A549 (cell line): ENCODE data around the gene CCDC71L. TPM values are rescaled to one million over a fixed set of nuclear protein-coding genes. Genes with fewer than 3 reads are reported as not detected.
"Not testable (repeated sequence)": the region's sequence is repeated elsewhere in the genome, so short reads cannot be mapped to it uniquely, and the experiment has no call there.

Source experiments
- ATAC-seq, 2 experiments: fragments of 200-7000 bp in 1 of 2; fragments of >200 bp in 1 of 2; cut with Nextera tagmentation in 1 of 2; cut with Tn5 transposase in 1 of 2; 3 replicates each; pipeline versions ENCODE4 v1.8.0 to v1.9.1; 2018 to 2020; ENCODE audit warnings: mild to moderate bottlenecking in 1 of 2, moderate library complexity in 1 of 2
- CTCF ChIA-PET: fragments of 300-600 bp; sonication (Branson Sonifier 250); formaldehyde crosslinking; extraction: SDS; loops from one replicate; lab custom pipeline; 2021; ENCODE audit warnings: antibody characterized with exemption, inconsistent platforms; lab: Yijun Ruan, JAX
- POLR2A ChIA-PET: fragments of 350-600 bp; formaldehyde crosslinking; extraction: SDS; loops from one replicate; lab custom pipeline; 2021; ENCODE audit warnings: antibody characterized with exemption, inconsistent platforms; lab: Yijun Ruan, JAX
- DNase-seq, 2 experiments: peaks; one replicate each; pipeline versions ENCODE4 v3.0.0 to v3.0.0-alpha.2; 2011 to 2016; ENCODE audit warnings: low read depth in 1 of 2, low spot score in 1 of 2
- FAIRE-seq: peaks from 2 replicates; lab custom pipeline; 2011; peaks lifted over from hg19 to GRCh38; lab: Jason Lieb, UNC
- H3K27ac ChIP-seq, 2 experiments: fragments of >200 bp; sonication (Bioruptor Twin); formaldehyde crosslinking; 3 replicates each; pipeline ENCODE4 v1.5.1; 2016 to 2017
- H3K4me1 ChIP-seq: fragments of >200 bp; sonication (Bioruptor Twin); formaldehyde crosslinking; 3 replicates; pipeline ENCODE4 v1.6.1; 2016
- H3K4me2 ChIP-seq: fragments of >200 bp; sonication (Bioruptor Twin); formaldehyde crosslinking; 3 replicates; pipeline ENCODE4 v1.6.1; 2016
- H3K4me3 ChIP-seq: fragments of >200 bp; sonication (Bioruptor Twin); formaldehyde crosslinking; 3 replicates; pipeline ENCODE4 v1.5.1; 2016
- H3K9me3 ChIP-seq: fragments of >200 bp; sonication (Bioruptor Twin); formaldehyde crosslinking; 3 replicates; pipeline ENCODE4 v1.6.1; 2016
- CBX2 ChIP-seq: fragments of 200-600 bp; sonication (generic); IDR thresholded peaks from 2 replicates; pipeline ENCODE4 v1.6.1; 2016; ENCODE audit warnings: low read depth, mild to moderate bottlenecking, borderline replicate concordance
- CBX8 ChIP-seq: fragments of 200-600 bp; sonication (generic); IDR thresholded peaks from 2 replicates; pipeline ENCODE4 v1.6.1; 2016
- CHD4 ChIP-seq: fragments of 200-600 bp; sonication (generic); IDR thresholded peaks from 2 replicates; pipeline ENCODE4 v1.6.1; 2016; ENCODE audit warnings: antibody characterized with exemption, mild to moderate bottlenecking, borderline replicate concordance
- HOXA7 ChIP-seq: fragments of 250-450 bp; sonication (Bioruptor Pico); IDR thresholded peaks from 2 replicates; pipeline ENCODE4 v1.5.0; 2020; ENCODE audit warnings: mild to moderate bottlenecking, moderate library complexity
- JUNB ChIP-seq: fragments of >200 bp; sonication (Bioruptor Twin); formaldehyde crosslinking; IDR thresholded peaks from 2 replicates; pipeline ENCODE4 v1.6.1; 2016
- KDM5A ChIP-seq: fragments of 200-600 bp; sonication (generic); IDR thresholded peaks from 2 replicates; pipeline ENCODE4 v1.6.1; 2016; ENCODE audit warnings: antibody characterized with exemption, mild to moderate bottlenecking
- MAFK ChIP-seq: fragments of 450-650 bp; IDR thresholded peaks from 2 replicates; pipeline ENCODE4 v1.6.1; 2014; ENCODE audit not compliant: partially characterized antibody
- MAZ ChIP-seq: fragments of 150-350 bp; IDR thresholded peaks from 2 replicates; pipeline ENCODE4 v1.6.1; 2014; ENCODE audit warnings: antibody characterized with exemption, low read depth, low read length, borderline replicate concordance
- POLR2A ChIP-seq: IDR thresholded peaks from 2 replicates; pipeline ENCODE4 v1.6.1; 2012; ENCODE audit warnings: mild to moderate bottlenecking, low read length
- RCOR1 ChIP-seq: fragments of 150-350 bp; IDR thresholded peaks from 2 replicates; pipeline ENCODE4 v1.6.1; 2014; ENCODE audit warnings: antibody characterized with exemption, low read length, low read depth
- RFX5 ChIP-seq: fragments of 450-650 bp; IDR thresholded peaks from 2 replicates; pipeline ENCODE4 v1.7.1; 2014; ENCODE audit warnings: antibody characterized with exemption, mild to moderate bottlenecking, moderate library complexity
- SMC3 ChIP-seq: fragments of >200 bp; sonication (Bioruptor Twin); formaldehyde crosslinking; IDR thresholded peaks from 3 replicates; pipeline ENCODE4 v1.6.1; 2018; ENCODE audit warnings: inconsistent platforms
- TFCP2L1 ChIP-seq: fragments of 250-450 bp; sonication (Bioruptor Pico); IDR thresholded peaks from 2 replicates; pipeline ENCODE4 v1.5.0; 2021; ENCODE audit warnings: mild to moderate bottlenecking
- ZC3H11A ChIP-seq: fragments of 450-650 bp; IDR thresholded peaks from 2 replicates; pipeline ENCODE4 v1.6.1; 2014; ENCODE audit warnings: antibody characterized with exemption, mild to moderate bottlenecking
- ZFP36 ChIP-seq: fragments of 450-650 bp; IDR thresholded peaks from 2 replicates; pipeline ENCODE4 v1.6.1; 2014; ENCODE audit warnings: borderline replicate concordance; ENCODE audit not compliant: partially characterized antibody
- ZSCAN20 ChIP-seq: fragments of 250-450 bp; sonication (Bioruptor Pico); IDR thresholded peaks from 2 replicates; pipeline ENCODE4 v1.8.0; 2022; ENCODE audit warnings: mild to moderate bottlenecking, moderate library complexity
- WGBS: methylation state at CpG from one replicate; pipeline ENCODE4 v1.1.6; 2017; ENCODE audit errors: missing lambda C conversion rate; 5-methylcytosine and 5-hydroxymethylcytosine counted together
- polyA plus RNA-seq, 4 experiments: library from polyadenylated mRNA; depleted of rRNA in 3 of 4; stranded (reverse); fragments of >200 nt; fragmentation: RNase III in 1 of 4; extraction: RNeasy Plus Mini Kit Qiagen cat#74134 plus additional on column Dnase treatment in 1 of 4; gene quantifications; 2 replicates in 3 of 4; 3 replicates in 1 of 4; pipeline ENCODE4 v1.2.3, GENCODE V29; 2011 to 2017
- TF ChIP-seq, protein P1 (sequence below): IDR thresholded peaks from 2 replicates; pipeline ENCODE4 v1.6.1; 2012; ENCODE audit warnings: low read depth, borderline replicate concordance
- TF ChIP-seq, protein P2 (sequence below): IDR thresholded peaks from 2 replicates; pipeline ENCODE4 v1.6.1; 2012
- TF ChIP-seq, protein P3 (sequence below): fragments of 450-650 bp; IDR thresholded peaks from 2 replicates; pipeline ENCODE4 v1.6.1; 2014; ENCODE audit warnings: antibody characterized with exemption
- TF ChIP-seq, protein P4 (sequence below): fragments of 150-350 bp; IDR thresholded peaks from 2 replicates; pipeline ENCODE4 v1.6.1; 2014; ENCODE audit warnings: low read depth, mild to moderate bottlenecking, low read length
- TF ChIP-seq, protein P5 (sequence below): fragments of >200 bp; sonication (Bioruptor Twin); formaldehyde crosslinking; IDR thresholded peaks from 2 replicates; pipeline ENCODE4 v1.6.1; 2016
- TF ChIP-seq, protein P6 (sequence below): IDR thresholded peaks from 2 replicates; pipeline ENCODE4 v1.6.1; 2012

CCDC71L gene
- polyA plus RNA-seq, 2 of the 4 experiments (the other 2 are of a cell fraction): 9.1 to 11.4 TPM

DNA sequence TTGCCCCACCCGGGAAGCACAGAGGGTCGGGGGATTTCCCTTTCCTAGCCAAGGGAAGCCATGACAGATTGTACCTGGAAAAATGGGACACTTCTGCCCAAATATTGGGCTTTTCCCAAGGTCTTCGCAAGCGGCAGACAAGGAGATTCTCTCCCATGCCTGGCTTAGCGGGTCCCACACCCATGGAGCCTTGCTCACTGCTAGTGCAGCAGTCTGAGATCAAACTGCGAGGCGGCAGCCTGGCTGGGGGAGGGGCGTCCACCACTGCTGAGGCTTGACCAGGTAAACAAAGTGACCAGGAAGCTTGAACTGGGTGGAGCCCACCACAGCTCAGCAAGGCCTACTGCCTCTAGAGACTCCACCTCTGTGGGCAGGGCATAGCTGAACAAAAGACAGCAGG lies 11.0 kb upstream of the CCDC71L start:
- CTCF ChIA-PET: interaction anchor here (1.2 to 3.7 kb wide), 3 partner anchors 12 to 475 kb away, joined by 3 to 27 read pairs (median 4); partner anchors contain the start of gene CCDC71L
- ATAC-seq, H3K4me1 ChIP-seq, H3K27ac ChIP-seq, H3K9me3 ChIP-seq, FAIRE-seq, POLR2A ChIA-PET, H3K4me3 ChIP-seq, DNase-seq, H3K4me2 ChIP-seq: not testable (repeated sequence)
- 66% methylated on average over 7 of the region's 8 CpGs for whole genome bisulfite sequencing

DNA sequence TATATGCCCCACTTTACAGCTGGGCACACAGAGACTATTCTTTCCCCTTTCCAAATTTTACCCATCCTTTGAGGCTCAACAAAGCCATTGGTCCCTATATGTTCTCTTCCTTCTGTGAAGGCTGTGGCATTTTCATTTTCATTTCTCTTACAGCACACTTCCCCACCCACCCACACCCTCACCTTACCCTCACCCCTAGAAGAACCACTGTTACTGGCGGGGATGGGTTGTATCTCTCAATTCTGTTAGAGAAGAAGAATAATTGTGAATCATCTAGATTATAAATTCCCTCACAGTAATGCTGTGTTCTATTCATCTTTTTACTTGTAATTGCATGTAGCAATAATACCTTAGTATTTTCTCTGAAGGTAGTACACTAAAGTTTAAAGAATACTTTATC lies 10.2 kb upstream of the CCDC71L start:
- POLR2A ChIA-PET: no interaction called here
- FAIRE-seq (no peak), ATAC-seq (no peak), DNase-seq (no peak)
- CTCF ChIA-PET: interaction anchor here (0.9 to 3.7 kb wide), 2 partner anchors 11 to 65 kb away, joined by 3 to 27 read pairs; partner anchors contain the start of gene CCDC71L
- H3K4me3 ChIP-seq: no peak overlapping the region
- WGBS: 50% methylated on average over 1 of the region's 1 CpG
- H3K27ac ChIP-seq: no peak overlapping the region
- no peaks in the 10 kb centered on the region for H3K4me1 ChIP-seq
- no peak overlapping the region for H3K4me2 ChIP-seq
- TF ChIP-seq, protein P1, sequence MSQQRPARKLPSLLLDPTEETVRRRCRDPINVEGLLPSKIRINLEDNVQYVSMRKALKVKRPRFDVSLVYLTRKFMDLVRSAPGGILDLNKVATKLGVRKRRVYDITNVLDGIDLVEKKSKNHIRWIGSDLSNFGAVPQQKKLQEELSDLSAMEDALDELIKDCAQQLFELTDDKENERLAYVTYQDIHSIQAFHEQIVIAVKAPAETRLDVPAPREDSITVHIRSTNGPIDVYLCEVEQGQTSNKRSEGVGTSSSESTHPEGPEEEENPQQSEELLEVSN: no peak
- TF ChIP-seq CHD4 (no peak), MAFK (no peak), ZFP36 (no peak), CBX8 (no peak), ZC3H11A (no peak)
- TF ChIP-seq, protein P2, sequence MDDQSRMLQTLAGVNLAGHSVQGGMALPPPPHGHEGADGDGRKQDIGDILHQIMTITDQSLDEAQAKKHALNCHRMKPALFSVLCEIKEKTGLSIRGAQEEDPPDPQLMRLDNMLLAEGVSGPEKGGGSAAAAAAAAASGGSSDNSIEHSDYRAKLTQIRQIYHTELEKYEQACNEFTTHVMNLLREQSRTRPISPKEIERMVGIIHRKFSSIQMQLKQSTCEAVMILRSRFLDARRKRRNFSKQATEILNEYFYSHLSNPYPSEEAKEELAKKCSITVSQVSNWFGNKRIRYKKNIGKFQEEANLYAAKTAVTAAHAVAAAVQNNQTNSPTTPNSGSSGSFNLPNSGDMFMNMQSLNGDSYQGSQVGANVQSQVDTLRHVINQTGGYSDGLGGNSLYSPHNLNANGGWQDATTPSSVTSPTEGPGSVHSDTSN: no peak
- H3K9me3 ChIP-seq: no peaks in the 10 kb centered on the region

DNA sequence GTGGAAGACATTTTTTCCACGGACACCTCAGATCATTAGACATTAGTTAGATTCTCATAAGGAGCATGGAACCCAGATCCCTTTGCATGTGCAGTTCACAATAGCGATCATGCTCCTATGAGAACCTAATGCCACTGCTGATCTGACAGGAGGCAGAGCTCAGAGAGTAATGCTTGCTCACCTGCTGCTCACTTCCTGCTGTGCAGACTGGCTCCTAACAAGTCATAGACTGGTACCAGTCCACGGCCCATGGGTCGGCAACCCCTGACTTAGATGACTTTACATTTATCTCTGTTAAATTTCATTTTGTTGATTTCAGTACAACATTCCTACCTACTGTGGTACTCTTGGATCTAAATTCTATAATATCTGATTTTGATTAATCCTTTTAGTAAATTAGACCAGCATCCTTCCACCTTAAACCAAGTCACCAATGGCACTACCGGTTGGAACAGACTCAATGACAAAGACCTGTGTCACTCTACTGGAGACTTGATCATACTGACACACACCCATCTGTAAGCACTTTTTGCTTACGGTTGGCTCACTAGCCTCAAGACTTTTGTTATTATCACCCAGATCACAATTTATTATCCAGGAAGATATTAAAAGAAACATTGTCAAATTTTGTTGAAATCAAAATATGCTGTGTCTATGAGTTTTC lies 8.0 kb upstream of the CCDC71L start:
- no peak for ATAC-seq
- no peak for FAIRE-seq
- DNase-seq: no peak
- no peak overlapping the region for H3K4me2 ChIP-seq
- no peak overlapping the region for H3K4me3 ChIP-seq
- ChIA-PET CTCF (interaction anchor here (1.2 to 1.4 kb wide), 2 partner anchors 10 to 67 kb away, joined by 3 read pairs; no protein-coding TSS in a partner anchor), POLR2A (no interaction called here)
- WGBS: 72% methylated on average over 6 of the region's 6 CpGs
- H3K27ac ChIP-seq: no peak overlapping the region
- H3K9me3 ChIP-seq: no peaks in the 10 kb centered on the region
- H3K4me1 ChIP-seq: no peaks in the 10 kb centered on the region
- TF ChIP-seq ZFP36 (no peak), JUNB (no peak), SMC3 (no peak), KDM5A (no peak)

DNA sequence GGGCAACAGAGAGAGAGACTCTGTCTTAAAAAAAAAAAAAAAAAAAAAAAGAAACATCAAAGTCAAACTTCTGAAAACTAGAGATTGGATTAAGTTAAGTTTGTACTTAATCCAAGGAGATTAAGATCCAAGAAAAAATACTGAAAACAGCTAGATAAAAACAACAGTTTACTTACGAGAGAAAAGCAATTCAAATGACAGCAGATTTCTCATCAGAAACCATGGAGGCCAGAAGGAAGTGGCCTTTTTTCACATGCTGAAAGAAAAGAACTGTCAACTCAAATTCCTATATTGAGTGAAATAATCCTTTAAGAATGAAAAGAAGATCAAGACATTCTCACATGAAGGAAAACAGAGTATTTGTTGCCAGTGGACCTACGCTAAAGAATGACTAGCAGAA lies 5.4 kb upstream of the CCDC71L start:
- ATAC-seq (no peak), DNase-seq (no peak), FAIRE-seq (no peak)
- WGBS: 71% methylated on average over 2 of the region's 2 CpGs
- ChIA-PET CTCF (interaction anchor here (1.2 kb wide), 1 partner anchor 70 kb away, joined by 4 read pairs; no protein-coding TSS in a partner anchor), POLR2A (no interaction called here)
- H3K4me3 ChIP-seq: no peak overlapping the region
- H3K4me2 ChIP-seq: no peak overlapping the region
- H3K27ac ChIP-seq: no peak overlapping the region
- TF ChIP-seq RCOR1: no peak
- no peak for TF ChIP-seq RFX5
- TF ChIP-seq CHD4: no peak
- TF ChIP-seq, protein P1: no peak
- no peak for TF ChIP-seq ZFP36
- TF ChIP-seq, protein P2: no peak
- TF ChIP-seq, protein P3, sequence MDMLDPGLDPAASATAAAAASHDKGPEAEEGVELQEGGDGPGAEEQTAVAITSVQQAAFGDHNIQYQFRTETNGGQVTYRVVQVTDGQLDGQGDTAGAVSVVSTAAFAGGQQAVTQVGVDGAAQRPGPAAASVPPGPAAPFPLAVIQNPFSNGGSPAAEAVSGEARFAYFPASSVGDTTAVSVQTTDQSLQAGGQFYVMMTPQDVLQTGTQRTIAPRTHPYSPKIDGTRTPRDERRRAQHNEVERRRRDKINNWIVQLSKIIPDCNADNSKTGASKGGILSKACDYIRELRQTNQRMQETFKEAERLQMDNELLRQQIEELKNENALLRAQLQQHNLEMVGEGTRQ: no peak
- TF ChIP-seq, protein P4, sequence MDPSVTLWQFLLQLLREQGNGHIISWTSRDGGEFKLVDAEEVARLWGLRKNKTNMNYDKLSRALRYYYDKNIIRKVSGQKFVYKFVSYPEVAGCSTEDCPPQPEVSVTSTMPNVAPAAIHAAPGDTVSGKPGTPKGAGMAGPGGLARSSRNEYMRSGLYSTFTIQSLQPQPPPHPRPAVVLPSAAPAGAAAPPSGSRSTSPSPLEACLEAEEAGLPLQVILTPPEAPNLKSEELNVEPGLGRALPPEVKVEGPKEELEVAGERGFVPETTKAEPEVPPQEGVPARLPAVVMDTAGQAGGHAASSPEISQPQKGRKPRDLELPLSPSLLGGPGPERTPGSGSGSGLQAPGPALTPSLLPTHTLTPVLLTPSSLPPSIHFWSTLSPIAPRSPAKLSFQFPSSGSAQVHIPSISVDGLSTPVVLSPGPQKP: no peak
- no peak for TF ChIP-seq TFCP2L1
- TF ChIP-seq HOXA7 (CRISPR knock-in tag): no peak
- TF ChIP-seq POLR2A: no peak
- TF ChIP-seq MAZ: no peak
- TF ChIP-seq CBX2: no peak
- TF ChIP-seq, protein P5, sequence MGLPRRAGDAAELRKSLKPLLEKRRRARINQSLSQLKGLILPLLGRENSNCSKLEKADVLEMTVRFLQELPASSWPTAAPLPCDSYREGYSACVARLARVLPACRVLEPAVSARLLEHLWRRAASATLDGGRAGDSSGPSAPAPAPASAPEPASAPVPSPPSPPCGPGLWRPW: no peak
- TF ChIP-seq, protein P6, sequence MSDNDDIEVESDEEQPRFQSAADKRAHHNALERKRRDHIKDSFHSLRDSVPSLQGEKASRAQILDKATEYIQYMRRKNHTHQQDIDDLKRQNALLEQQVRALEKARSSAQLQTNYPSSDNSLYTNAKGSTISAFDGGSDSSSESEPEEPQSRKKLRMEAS: no peak
- no peak for TF ChIP-seq JUNB
- no peak for TF ChIP-seq ZSCAN20 (CRISPR knock-in tag)
- H3K4me1 ChIP-seq: no peaks in the 10 kb centered on the region
- H3K9me3 ChIP-seq: no peaks in the 10 kb centered on the region
